A549 (cell line): ENCODE results near the gene PFDN1.

ENCODE experiments used
- CEBPB ChIP-seq, 2 experiments: fragments of >200 bp in 1 of 2; sonication (Bioruptor Twin) in 1 of 2; formaldehyde crosslinking in 1 of 2; IDR thresholded peaks; 2 replicates each; pipeline ENCODE4 v1.6.1; 2012 to 2016
- CTCF ChIP-seq: fragments of >200 bp; sonication (Bioruptor Twin); formaldehyde crosslinking; IDR thresholded peaks from 3 replicates; pipeline ENCODE4 v1.5.1; 2016
- EP300 ChIP-seq, 2 experiments: fragments of >200 bp; sonication (Bioruptor Twin); formaldehyde crosslinking; IDR thresholded peaks; 2 replicates in 1 of 2; 3 replicates in 1 of 2; pipeline ENCODE4 v1.6.1; 2016 to 2017
- HOXA7 ChIP-seq: fragments of 250-450 bp; sonication (Bioruptor Pico); IDR thresholded peaks from 2 replicates; pipeline ENCODE4 v1.5.0; 2020; ENCODE audit warnings: mild to moderate bottlenecking, moderate library complexity
- MYC ChIP-seq: IDR thresholded peaks from 2 replicates; pipeline ENCODE4 v1.6.1; 2012; ENCODE audit warnings: mild to moderate bottlenecking, inconsistent platforms, low read length, improper control_type of control experiment, borderline replicate concordance
- POLR2A ChIP-seq: IDR thresholded peaks from 2 replicates; pipeline ENCODE4 v1.6.1; 2012; ENCODE audit warnings: mild to moderate bottlenecking, low read length
- RFX5 ChIP-seq: fragments of 450-650 bp; IDR thresholded peaks from 2 replicates; pipeline ENCODE4 v1.7.1; 2014; ENCODE audit warnings: antibody characterized with exemption, mild to moderate bottlenecking, moderate library complexity
- ZFP36 ChIP-seq: fragments of 450-650 bp; IDR thresholded peaks from 2 replicates; pipeline ENCODE4 v1.6.1; 2014; ENCODE audit warnings: borderline replicate concordance; ENCODE audit not compliant: partially characterized antibody

- TF ChIP-seq CTCF (no peak), HOXA7 (no peak), RFX5 (no peak), EP300 (IDR thresholded peaks at IDR 0.05) (no peak), MYC (no peak), CEBPB (IDR thresholded peaks at IDR 0.05) (no peak), POLR2A (no peak), ZFP36 (no peak)
These were observed 61.8 kb downstream of the PFDN1 start for GRCh38 chr5:140240987-140241706.
